GM23248 (cell line): Measurements from ENCODE around the gene FAM90A26.
"Not testable (repeated sequence)": the region's sequence is repeated elsewhere in the genome, so short reads cannot be mapped to it uniquely, and the experiment has no call there.

Source experiments
- EZH2 ChIP-seq: fragments of 200-600 bp; sonication (generic); IDR thresholded peaks from 2 replicates; pipeline ENCODE4 v1.6.1; 2018; ENCODE audit warnings: antibody characterized with exemption, mild to moderate bottlenecking; ENCODE audit not compliant: insufficient read depth, poor library complexity, severe bottlenecking
- EZH2phosphoT487 ChIP-seq: fragments of 200-600 bp; sonication (generic); IDR thresholded peaks from 2 replicates; pipeline ENCODE4 v1.6.1; 2018; ENCODE audit warnings: antibody characterized with exemption, moderate library complexity, mild to moderate bottlenecking, low read depth; ENCODE audit not compliant: insufficient read depth

DNA sequence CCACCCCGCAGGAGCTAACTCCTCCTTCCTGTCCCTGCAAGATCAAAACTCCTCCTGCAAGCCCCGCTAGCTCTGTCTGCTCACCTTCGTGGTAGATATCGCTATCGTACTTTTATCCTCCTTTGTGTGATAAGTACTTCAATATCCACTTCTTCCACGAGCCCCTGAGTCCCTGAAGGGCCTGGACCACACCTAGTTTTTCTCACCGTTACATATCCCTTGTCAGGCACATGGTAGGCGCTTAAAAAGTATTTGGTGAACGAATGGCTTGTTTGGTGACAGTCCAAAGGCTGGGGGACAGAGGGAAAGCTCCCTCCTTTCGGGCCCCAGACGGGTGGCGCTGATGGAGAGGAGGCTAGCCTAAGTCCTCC lies 18.4 kb upstream of the FAM90A26 start:
- not testable (repeated sequence) for TF ChIP-seq EZH2, EZH2phosphoT487
